IMR-90 (cell line): ENCODE measurements around the gene ETFRF1.

Source experiments
- CEBPB ChIP-seq: IDR thresholded peaks from 2 replicates; pipeline ENCODE4 v1.6.1; 2012; ENCODE audit warnings: low read depth, low read length, improper control_type of control experiment
- CTCF ChIP-seq: conservative IDR thresholded peaks from 2 replicates; pipeline ENCODE4 v1.5.1; 2012; ENCODE audit warnings: mild to moderate bottlenecking, low read depth, low read length, improper control_type of control experiment
- FOS ChIP-seq: fragments of 150-350 bp; IDR thresholded peaks from 2 replicates; pipeline ENCODE4 v1.6.1; 2016; ENCODE audit warnings: low read depth, low read length
- MAFK ChIP-seq: IDR thresholded peaks from 2 replicates; pipeline ENCODE4 v1.6.1; 2012; ENCODE audit warnings: low read depth, low read length, improper control_type of control experiment
- MXI1 ChIP-seq: IDR thresholded peaks from 2 replicates; pipeline ENCODE4 v1.6.1; 2012; ENCODE audit warnings: low read depth, mild to moderate bottlenecking, low read length, moderate library complexity, borderline replicate concordance
- NFE2L2 ChIP-seq: fragments of 150-350 bp; IDR thresholded peaks from 2 replicates; pipeline ENCODE4 v1.6.1; 2016; ENCODE audit warnings: low read depth, mild to moderate bottlenecking, low read length
- POLR2A ChIP-seq: IDR thresholded peaks from 2 replicates; pipeline ENCODE4 v1.6.1; 2012; ENCODE audit warnings: mild to moderate bottlenecking, low read depth, low read length
- RAD21 ChIP-seq: IDR thresholded peaks from 2 replicates; pipeline ENCODE4 v1.6.1; 2012; ENCODE audit warnings: low read length, improper control_type of control experiment
- RFX5 ChIP-seq: IDR thresholded peaks from 2 replicates; pipeline ENCODE4 v1.8.0; 2012; ENCODE audit warnings: low read depth, mild to moderate bottlenecking, low read length, moderate library complexity
- TF ChIP-seq, protein P1 (sequence below): fragments of 150-350 bp; IDR thresholded peaks from 2 replicates; pipeline ENCODE4 v1.6.1; 2016; ENCODE audit warnings: low read depth, mild to moderate bottlenecking, low read length, moderate library complexity, borderline replicate concordance

DNA sequence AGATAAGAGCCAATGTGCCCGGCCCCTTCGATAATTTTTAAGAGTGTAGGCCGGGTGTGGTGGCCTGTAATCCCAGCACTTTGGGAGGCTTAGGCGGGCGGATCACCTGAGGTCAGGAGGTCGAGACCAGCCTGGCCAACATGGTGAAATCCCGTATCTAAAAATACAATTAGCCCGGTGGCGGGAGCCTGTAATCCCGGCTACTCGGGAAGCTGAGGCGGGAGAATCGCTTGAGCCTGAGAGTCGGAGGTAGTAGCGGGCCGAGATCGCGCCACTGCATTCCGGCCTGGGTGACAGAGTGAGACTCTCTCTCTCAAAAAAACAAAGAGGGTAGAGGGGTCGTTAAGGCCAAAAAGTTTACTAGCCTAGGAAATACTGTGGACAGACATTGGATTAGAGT is 53.1 kb downstream of the ETFRF1 start:
- TF ChIP-seq CTCF (no peak), CEBPB (no peak), POLR2A (no peak), NFE2L2 (no peak), MXI1 (no peak), MAFK (no peak), RAD21 (no peak), RFX5 (no peak), FOS (no peak)
- TF ChIP-seq, protein P1, sequence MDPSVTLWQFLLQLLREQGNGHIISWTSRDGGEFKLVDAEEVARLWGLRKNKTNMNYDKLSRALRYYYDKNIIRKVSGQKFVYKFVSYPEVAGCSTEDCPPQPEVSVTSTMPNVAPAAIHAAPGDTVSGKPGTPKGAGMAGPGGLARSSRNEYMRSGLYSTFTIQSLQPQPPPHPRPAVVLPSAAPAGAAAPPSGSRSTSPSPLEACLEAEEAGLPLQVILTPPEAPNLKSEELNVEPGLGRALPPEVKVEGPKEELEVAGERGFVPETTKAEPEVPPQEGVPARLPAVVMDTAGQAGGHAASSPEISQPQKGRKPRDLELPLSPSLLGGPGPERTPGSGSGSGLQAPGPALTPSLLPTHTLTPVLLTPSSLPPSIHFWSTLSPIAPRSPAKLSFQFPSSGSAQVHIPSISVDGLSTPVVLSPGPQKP = no peak
